Neuronal stem cell (in vitro differentiated cells): Measurements from ENCODE around the gene STAT1.
A peak's percentile ranks its signal among the peaks of the same experiment; 100 is the strongest.

Source experiments
- DNase-seq: peaks from one replicate; pipeline ENCODE4 v3.0.0-alpha.2; 2013; ENCODE audit warnings: low spot score
- H2AFZ ChIP-seq: one replicate; pipeline ENCODE4 v1.6.1; 2013; ENCODE audit warnings: mild to moderate bottlenecking, low read length, inconsistent platforms
- H2AK5ac ChIP-seq: 2 replicates; pipeline ENCODE4 v1.6.1; 2013; ENCODE audit warnings: low read depth, mild to moderate bottlenecking, inconsistent platforms, low read length, moderate library complexity, mixed read lengths
- H2BK120ac ChIP-seq: 2 replicates; pipeline ENCODE4 v1.6.1; 2013; ENCODE audit warnings: low read depth, mild to moderate bottlenecking, inconsistent platforms, low read length, moderate library complexity, mixed read lengths
- H2BK12ac ChIP-seq: one replicate; pipeline ENCODE4 v1.6.1; 2013; ENCODE audit warnings: low read length, inconsistent platforms
- H2BK15ac ChIP-seq: 2 replicates; pipeline ENCODE4 v1.6.1; 2013; ENCODE audit warnings: mild to moderate bottlenecking, low read length, inconsistent platforms, mixed read lengths
- H2BK5ac ChIP-seq: one replicate; pipeline ENCODE4 v1.6.1; 2013; ENCODE audit warnings: inconsistent platforms, mild to moderate bottlenecking, low read length, moderate library complexity
- H3K14ac ChIP-seq: one replicate; pipeline ENCODE4 v1.6.1; 2013; ENCODE audit warnings: low read length, inconsistent platforms
- H3K18ac ChIP-seq: 2 replicates; pipeline ENCODE4 v1.6.1; 2013; ENCODE audit warnings: low read length, inconsistent platforms
- H3K23ac ChIP-seq: 2 replicates; pipeline ENCODE4 v1.6.1; 2013; ENCODE audit warnings: low read depth, mild to moderate bottlenecking, mixed read lengths, low read length, inconsistent platforms; ENCODE audit not compliant: poor library complexity
- H3K27ac ChIP-seq: replicated peaks from 3 replicates; pipeline ENCODE4 v1.5.1; 2013; ENCODE audit warnings: low read length, inconsistent platforms
- H3K27me3 ChIP-seq, 3 experiments: 2 replicates each; pipeline ENCODE4 v1.6.1; 2013; ENCODE audit warnings: low read length in 3 of 3, mild to moderate bottlenecking in 2 of 3, inconsistent platforms in 1 of 3, low read depth in 1 of 3, mixed read lengths in 1 of 3, moderate library complexity in 1 of 3; ENCODE audit not compliant: control insufficient read depth in 3 of 3, insufficient read depth in 3 of 3
- H3K36me3 ChIP-seq, 2 donors: replicated peaks in 1 of 2; 2 replicates each; pipeline ENCODE4 v1.6.1; 2013; ENCODE audit warnings: low read length in 2 of 2; ENCODE audit not compliant: control insufficient read depth in 2 of 2, insufficient read depth in 2 of 2
- H3K4ac ChIP-seq: 2 replicates; pipeline ENCODE4 v1.6.1; 2013; ENCODE audit warnings: inconsistent platforms, mild to moderate bottlenecking, low read length, moderate library complexity
- H3K4me1 ChIP-seq, 2 donors: 1 replicate in 1 of 2; 2 replicates in 1 of 2; pipeline ENCODE4 v1.6.1; 2013; ENCODE audit warnings: low read length in 2 of 2, low read depth in 1 of 2; ENCODE audit not compliant: control insufficient read depth in 2 of 2, insufficient read depth in 1 of 2
- H3K4me2 ChIP-seq: one replicate; pipeline ENCODE4 v1.6.1; 2013; ENCODE audit warnings: mild to moderate bottlenecking, low read length, inconsistent platforms; ENCODE audit not compliant: insufficient read depth, poor library complexity, severe bottlenecking
- H3K4me3 ChIP-seq, 2 donors: 2 replicates each; pipeline ENCODE4 v1.5.1; 2013; ENCODE audit warnings: low read length in 2 of 2, mild to moderate bottlenecking in 2 of 2, inconsistent platforms in 1 of 2, moderate library complexity in 1 of 2
- H3K79me1 ChIP-seq: one replicate; pipeline ENCODE4 v1.6.1; 2013; ENCODE audit warnings: low read depth, mild to moderate bottlenecking, inconsistent platforms, low read length, moderate library complexity
- H3K9ac ChIP-seq: one replicate; pipeline ENCODE4 v1.6.1; 2013; ENCODE audit warnings: mild to moderate bottlenecking, low read depth, low read length, inconsistent platforms; ENCODE audit not compliant: poor library complexity
- H3K9me3 ChIP-seq, 2 donors: replicated peaks in 1 of 2; 2 replicates each; pipeline versions ENCODE3 to v1.6.1; 2013; ENCODE audit warnings: low read length in 2 of 2, mild to moderate bottlenecking in 2 of 2, inconsistent platforms in 1 of 2, low read depth in 1 of 2, mixed read lengths in 1 of 2, moderate library complexity in 1 of 2; ENCODE audit not compliant: control insufficient read depth in 2 of 2, insufficient read depth in 1 of 2
- H4K8ac ChIP-seq: one replicate; pipeline ENCODE4 v1.6.1; 2013; ENCODE audit warnings: low read depth, mild to moderate bottlenecking, inconsistent platforms, low read length, moderate library complexity
- H4K91ac ChIP-seq: one replicate; pipeline ENCODE4 v1.6.1; 2013; ENCODE audit warnings: low read length, low read depth, mild to moderate bottlenecking, inconsistent platforms; ENCODE audit not compliant: poor library complexity
- WGBS, 2 donors: extraction: QIAGEN DNeasy Blood & Tissue Kit; methylation state at CpG; one replicate each; pipeline ENCODE4 v1.1.7; 2013; ENCODE audit warnings: missing lambda C conversion rate in 2 of 2, mixed read lengths in 1 of 2; ENCODE audit not compliant: insufficient read length in 2 of 2, insufficient replicate concordance in 1 of 2; ENCODE audit errors: extremely low coverage in 2 of 2; 5-methylcytosine and 5-hydroxymethylcytosine counted together

Gene STAT1

GRCh38 chr2:190959911-190960788 is 53.8 kb downstream of the STAT1 start:
- Histone ChIP-seq H4K91ac (no peak overlapping the region), H2BK5ac (no peak overlapping the region), H2BK15ac (no peak overlapping the region), H3K27me3 (no peaks in the 10 kb centered on the region), H3K9me3 (no peaks in the 10 kb centered on the region), H3K36me3 (peaks cover 2 to 27% of the 10 kb centered on the region in 2 donors), H2BK120ac (no peak overlapping the region), H2AK5ac (no peak overlapping the region), H3K4me3 (no peak overlapping the region), H2AFZ (no peak overlapping the region), H3K4me2 (no peak overlapping the region), H3K23ac (no peak overlapping the region), H3K14ac (no peak overlapping the region), H3K79me1 (no peaks in the 10 kb centered on the region), H3K4ac (no peak overlapping the region), H3K9ac (no peak overlapping the region), H3K27ac (no peak overlapping the region), H2BK12ac (no peak overlapping the region), H3K18ac (no peak overlapping the region), H3K4me1 (no peaks in the 10 kb centered on the region), H4K8ac (no peak overlapping the region)
- DNase-seq = no peak
- 100% methylated on average over 1 of the region's 5 CpGs for WGBS, 2 donors

GRCh38 chr2:190953257-190953656 is 60.7 kb downstream of the STAT1 start:
- Histone ChIP-seq H3K18ac (no peak overlapping the region), H2AFZ (no peak overlapping the region), H3K27me3 (no peaks in the 10 kb centered on the region), H3K23ac (no peak overlapping the region), H4K91ac (no peak overlapping the region), H3K4me3 (no peak overlapping the region), H3K4me1 (peaks cover 0 to 1% of the 10 kb centered on the region in 2 donors), H2BK12ac (no peak overlapping the region), H3K14ac (no peak overlapping the region), H3K9me3 (no peaks in the 10 kb centered on the region), H3K27ac (no peak overlapping the region), H2AK5ac (no peak overlapping the region), H3K79me1 (no peaks in the 10 kb centered on the region), H4K8ac (no peak overlapping the region), H3K36me3 (no peaks in the 10 kb centered on the region), H2BK5ac (no peak overlapping the region), H2BK120ac (no peak overlapping the region), H3K4ac (no peak overlapping the region), H2BK15ac (no peak overlapping the region), H3K9ac (no peak overlapping the region), H3K4me2 (no peak overlapping the region)
- no peak for DNase-seq
- no CpG with 5 or more reads among the region's 4 CpGs for WGBS, 2 donors

DNA sequence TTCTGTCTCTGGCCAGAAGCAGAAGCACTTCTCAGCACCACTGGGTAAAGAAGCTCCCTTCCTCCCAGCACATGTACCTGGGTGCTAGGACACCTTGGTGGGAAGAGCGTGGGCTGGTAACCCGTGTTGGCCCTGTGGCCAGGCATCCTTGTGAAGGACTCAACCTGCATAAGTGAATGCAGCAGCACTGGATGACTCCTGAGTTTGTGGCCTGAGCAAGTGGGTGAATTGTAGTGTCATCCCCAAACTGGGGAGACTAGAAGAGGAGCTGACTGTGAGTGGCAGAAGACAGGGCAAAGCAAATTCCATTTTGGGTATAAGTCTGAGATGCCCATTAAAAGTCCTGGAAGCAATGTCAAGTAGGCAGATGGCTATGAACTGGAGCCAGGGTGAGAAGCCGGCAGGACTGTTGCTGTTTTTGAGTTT is 63.4 kb downstream of the STAT1 start:
- Histone ChIP-seq H3K4me2 (no peak overlapping the region), H2BK12ac (no peak overlapping the region), H3K9ac (no peak overlapping the region), H3K18ac (peak overlapping the region; percentile 58), H3K36me3 (no peaks in the 10 kb centered on the region), H2AK5ac (no peak overlapping the region), H3K4me3 (peak overlapping the region in 1 of 2 donors; percentile 42), H3K14ac (peak overlapping the region; percentile 48), H2BK15ac (no peak overlapping the region), H3K9me3 (no peaks in the 10 kb centered on the region), H3K27me3 (no peaks in the 10 kb centered on the region), H3K27ac (no peak overlapping the region), H3K4ac (no peak overlapping the region), H2AFZ (no peak overlapping the region), H2BK120ac (no peak overlapping the region), H4K8ac (no peak overlapping the region), H4K91ac (no peak overlapping the region), H3K23ac (no peak overlapping the region), H3K4me1 (peaks cover 0 to 3% of the 10 kb centered on the region in 2 donors), H3K79me1 (no peaks in the 10 kb centered on the region), H2BK5ac (no peak overlapping the region)
- WGBS, 2 donors = no CpG with 5 or more reads among the region's 3 CpGs
- DNase-seq = no peak

DNA sequence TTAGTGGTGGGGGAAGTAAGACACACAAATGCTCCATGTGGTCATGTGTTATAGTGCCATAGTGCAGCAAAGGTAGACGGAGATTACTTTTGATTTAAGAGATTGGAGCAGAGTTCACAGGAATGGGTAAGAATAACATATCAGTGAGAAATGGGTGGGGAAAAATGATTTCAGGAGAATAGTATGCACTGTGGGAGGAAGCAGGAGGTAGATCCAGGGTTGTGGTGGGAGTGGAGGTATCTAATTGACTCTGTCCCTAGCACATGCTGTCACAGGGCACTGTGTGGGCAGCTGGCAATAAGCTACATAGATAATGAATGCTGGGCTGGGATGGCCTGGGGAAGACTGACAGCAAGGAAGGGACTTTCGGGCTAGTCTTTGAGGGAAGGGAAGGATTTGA is 65.3 kb downstream of the STAT1 start:
- no peak overlapping the region for H3K27ac ChIP-seq
- WGBS, 2 donors = no CpG with 5 or more reads among the region's 2 CpGs

More for the DNA sequence above, 65.3 kb downstream of the STAT1 start:
- Histone ChIP-seq H2BK12ac (no peak overlapping the region), H3K79me1 (no peaks in the 10 kb centered on the region), H3K27me3 (no peaks in the 10 kb centered on the region), H2BK120ac (no peak overlapping the region), H3K14ac (no peak overlapping the region), H4K91ac (no peak overlapping the region), H3K4me1 (peaks cover 0 to 3% of the 10 kb centered on the region in 2 donors), H3K4me2 (no peak overlapping the region), H3K4me3 (no peak overlapping the region), H4K8ac (no peak overlapping the region), H2AFZ (no peak overlapping the region), H3K9ac (no peak overlapping the region), H3K9me3 (no peaks in the 10 kb centered on the region), H3K18ac (no peak overlapping the region), H3K4ac (no peak overlapping the region), H3K36me3 (no peaks in the 10 kb centered on the region), H2BK5ac (no peak overlapping the region), H2BK15ac (no peak overlapping the region), H2AK5ac (no peak overlapping the region), H3K23ac (no peak overlapping the region)
- no peak for DNase-seq
